ENCODE results near the gene CSRP1. TPM values are rescaled to one million over a fixed set of nuclear protein-coding genes. Genes with fewer than 3 reads are reported as not detected.
"Not testable (repeated sequence)": the region's sequence is repeated elsewhere in the genome, so short reads cannot be mapped to it uniquely, and the experiment has no call there.

CSRP1 gene
- polyA plus RNA-seq (ENCODE audit: insufficient read length): 37.0 TPM

DNA sequence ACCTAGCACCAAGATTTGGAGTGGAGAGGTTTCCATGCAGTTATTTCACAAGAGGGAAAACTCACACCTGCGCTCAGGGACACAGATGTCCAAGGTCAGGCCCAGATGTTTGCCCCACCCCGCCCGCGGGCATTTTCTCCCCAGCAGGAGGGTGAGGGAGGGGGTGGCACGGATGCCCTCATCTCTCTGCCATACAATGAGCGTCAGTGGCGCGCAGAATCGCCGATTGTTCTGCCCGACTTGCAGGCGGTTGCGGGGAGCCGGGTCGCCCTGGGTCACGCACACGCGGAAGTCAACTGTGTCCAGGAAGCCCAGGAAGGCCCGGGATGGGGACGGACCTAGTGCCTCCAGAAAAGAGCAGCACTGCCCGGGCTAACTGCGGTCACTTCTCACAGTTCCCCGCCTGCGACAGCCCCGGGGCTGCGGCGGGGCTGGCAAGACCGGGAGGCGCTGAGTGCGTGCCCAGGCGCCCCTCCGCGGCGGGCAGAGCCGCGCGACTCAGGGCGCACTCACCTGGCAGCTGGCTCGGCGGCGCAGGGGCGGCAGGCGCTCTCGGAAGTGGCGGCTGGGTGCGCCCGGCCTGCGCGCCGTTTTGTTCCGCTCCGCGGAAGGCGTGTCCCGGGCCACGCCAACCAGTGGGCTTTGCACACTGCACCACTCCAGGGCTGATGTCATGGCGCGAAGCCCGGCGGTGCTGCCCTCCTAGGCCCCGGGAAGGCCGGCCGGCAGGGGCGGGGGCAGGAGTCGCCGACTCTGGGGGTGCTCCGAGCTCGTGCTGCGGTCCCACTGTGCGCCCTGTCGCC, at the start of gene CSRP1:
CSRP1 (minus strand) TSS at position 567 of the 803 bp plus-strand sequence. CDS start 10,820 bp downstream, outside the sequence.
- peak; percentile 88 for DNase-seq

DNA sequence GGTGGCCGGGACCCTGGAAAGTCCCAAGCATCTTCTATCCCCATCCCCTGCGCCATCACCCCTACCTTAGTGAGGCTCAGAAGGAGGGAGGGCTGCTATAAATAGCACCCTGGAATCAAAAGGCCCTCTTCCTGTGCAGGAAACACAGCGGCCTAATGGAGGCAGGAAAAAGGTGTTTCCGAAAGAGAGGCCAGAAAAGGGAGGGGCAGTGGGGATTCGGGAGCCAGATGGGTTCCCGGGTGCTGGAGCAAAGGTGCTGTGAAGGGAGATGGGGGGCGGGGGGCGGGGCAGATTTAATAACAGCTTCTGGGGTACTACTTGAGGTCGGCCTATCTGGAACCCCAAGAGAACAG, 48.6 kb upstream of the CSRP1 start:
- no peak for DNase-seq

DNA sequence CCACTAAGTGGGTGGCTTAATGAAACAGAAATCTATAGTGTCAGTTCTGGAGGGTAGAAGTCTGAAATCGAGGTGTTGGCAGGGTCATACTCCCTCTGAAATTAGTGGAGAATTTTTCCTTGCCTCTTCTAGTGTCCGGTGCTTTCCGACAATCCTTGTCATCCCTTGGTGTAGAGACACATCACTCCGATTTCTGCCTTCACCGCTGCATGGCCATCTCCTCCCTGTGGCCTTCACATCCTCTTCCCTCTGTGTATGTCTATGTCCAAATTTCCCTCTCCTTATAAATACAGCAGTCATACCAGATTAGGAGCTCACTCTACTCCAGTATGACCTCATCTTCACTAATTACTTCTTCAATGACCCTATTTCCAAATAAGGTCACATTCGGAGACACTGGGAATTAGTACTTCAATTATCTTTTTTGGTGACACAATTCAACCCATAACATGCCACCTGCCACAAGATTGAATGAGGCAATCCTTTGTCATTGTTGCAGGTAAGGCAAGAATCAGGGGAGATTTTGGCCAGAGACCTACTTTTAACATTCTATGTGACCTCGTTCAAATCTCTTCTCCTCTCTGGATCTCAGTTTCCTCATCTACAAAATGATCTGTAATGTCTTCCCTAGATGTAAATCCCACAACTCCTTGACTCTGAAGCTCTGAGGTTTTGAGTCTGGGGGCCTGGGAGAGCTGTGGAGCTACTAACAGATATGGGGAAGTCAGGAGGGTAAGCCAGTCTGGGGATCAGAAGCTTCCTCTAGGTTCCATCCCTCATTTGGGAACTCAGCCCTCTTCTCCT, 48.1 kb upstream of the CSRP1 start:
- DNase-seq: no peak

DNA sequence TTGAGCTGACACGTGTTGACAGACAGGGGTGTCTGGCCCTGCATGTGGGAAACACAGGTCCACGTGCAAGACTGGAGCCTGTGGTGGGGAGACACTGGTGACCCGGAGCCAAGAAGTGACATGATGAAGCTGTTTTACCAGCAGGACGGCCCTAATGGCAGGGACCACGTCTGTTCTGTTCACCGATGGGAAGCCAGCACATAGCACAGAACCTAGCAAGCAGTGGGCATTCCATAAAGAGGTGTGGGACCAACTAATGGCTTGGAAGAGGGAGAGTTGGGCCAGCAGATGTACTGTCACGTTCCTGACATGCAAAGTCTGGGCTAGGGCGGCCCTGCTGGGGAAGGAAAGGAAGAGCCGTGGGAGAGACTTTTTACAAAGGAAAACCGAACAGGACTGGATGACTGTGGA, 47.3 kb upstream of the CSRP1 start:
- DNase-seq: no peak

DNA sequence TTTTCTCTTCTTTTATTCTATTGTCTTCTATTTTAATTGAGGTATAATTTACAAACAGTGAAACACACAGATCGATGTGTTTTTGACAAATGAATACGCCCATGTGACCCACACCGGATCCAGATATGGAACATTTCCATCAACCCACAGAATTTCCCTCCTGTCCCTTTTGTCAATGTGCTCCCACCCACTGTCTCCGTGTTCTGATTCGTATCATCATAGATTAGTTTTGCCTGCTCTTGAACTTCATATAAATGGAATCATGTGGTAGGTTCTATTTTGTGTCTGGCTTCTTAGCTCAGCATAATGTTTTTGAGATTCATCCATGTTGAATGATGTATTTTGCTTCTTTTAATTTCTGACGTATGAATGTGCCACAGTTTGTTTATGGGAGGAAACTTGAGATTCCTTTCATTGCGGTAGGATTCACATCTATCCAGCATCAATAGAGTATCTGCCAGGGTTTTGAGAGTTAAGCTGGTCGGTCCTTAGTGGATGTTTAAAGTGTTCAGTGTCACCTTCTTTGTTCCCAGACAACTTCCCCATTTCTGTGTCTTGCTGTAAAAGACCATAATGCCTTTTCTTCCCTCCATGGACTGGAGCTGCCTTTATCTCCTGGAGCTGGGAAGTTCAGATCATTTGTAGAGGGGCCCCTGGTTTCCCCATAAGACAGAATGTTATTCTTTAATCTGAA, 46.7 kb upstream of the CSRP1 start:
- DNase-seq: no peak

DNA sequence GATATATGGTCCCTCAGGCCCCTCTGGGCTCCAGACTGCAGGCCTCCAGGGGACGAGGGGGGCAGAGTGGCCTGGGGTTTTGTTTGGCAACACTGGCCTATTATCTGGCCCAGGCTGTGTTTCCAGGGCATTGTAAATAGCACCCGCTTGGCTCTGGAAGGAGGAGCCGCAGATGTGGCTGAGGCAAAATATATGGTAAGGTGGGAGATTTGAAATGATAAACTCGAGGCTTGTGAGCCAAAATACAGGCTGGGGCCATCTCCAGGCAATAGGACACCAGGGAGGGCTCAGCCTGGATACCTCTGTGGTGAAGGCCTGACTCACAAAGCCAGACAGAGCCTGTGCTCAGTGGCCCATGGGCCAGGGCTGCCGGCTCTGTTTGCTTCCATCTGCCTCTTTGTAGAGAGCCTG, 46.0 kb upstream of the CSRP1 start:
- no peak for DNase-seq

DNA sequence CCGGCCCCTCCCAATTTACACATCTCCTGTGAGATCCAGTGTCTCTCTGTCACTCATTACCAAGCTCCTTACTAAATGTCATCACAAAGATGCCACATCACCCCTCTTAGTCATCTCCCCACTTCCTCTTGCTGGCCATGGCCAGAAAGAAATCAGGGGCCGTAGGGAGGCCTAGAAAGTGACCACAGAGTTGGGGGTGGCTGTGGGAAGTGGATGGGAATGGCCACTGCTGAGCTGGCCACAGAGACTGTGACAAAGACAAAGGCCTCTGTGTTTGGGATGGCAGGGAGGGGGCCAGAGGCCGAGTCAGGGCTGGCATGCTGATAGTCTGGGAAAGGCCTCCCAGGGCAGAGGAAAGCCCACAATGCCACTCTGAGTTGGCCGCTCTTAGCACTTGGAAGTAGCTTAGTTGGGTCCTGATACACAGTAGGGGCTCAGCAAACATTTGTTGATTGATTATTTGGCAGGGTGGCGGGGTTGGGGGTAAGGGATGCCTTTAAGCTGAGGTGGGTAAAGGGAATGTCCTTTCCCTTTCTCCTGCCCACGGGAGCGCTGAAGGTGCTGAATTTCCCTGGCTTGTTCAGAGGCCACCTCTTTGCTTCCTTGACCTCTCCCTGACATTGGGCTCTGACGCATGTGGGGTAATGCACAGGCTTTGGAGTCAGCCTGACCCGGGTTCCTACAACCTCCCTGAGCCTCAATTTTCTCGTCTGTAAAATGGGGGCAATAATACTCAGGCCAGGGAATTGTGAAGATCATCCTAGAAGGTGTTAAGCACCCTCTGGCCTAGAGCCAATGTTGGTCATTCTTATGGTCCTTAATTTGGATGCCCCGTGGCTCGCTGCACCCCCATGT, 45.2 kb upstream of the CSRP1 start:
- no peak for DNase-seq

DNA sequence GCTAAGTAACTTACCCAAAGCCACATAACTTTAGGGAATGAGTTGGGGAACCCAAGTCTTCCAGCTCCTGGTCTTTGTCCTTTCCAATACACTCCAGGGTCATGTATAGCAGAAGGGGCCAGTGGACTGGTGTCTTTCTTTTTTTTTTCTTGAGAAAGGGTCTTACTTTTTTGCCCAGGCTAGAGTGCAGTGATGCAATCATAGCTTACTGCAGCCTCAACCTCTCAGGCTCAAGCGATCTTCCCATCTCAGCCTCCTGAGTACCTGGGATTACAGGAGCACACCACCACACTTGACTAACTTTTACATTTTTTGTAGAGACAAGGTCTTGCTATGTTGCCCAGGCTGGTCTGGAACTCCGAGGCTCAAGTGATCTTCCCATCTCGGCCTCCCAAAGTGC, 44.2 kb upstream of the CSRP1 start:
- DNase-seq: no peak

DNA sequence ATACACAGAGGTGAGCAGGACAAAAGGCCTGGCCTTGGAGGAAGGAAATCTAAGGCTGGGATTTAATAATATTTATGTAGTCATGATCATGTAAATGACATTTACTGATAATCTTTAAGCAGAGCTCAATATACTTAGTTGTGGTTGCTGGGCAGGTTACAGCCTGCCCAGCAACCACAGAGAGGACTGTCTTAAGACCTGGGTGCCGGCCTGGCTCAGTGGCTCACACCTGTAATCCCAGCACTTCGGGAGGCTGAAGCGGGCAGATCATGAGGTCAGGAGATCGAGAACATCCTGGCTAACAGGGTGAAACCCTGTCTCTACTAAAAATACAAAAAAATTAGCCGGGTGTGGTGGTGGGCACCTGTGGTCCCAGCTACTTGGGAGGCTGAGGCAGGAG, 42.6 kb upstream of the CSRP1 start:
- DNase-seq: not testable (repeated sequence)

DNA sequence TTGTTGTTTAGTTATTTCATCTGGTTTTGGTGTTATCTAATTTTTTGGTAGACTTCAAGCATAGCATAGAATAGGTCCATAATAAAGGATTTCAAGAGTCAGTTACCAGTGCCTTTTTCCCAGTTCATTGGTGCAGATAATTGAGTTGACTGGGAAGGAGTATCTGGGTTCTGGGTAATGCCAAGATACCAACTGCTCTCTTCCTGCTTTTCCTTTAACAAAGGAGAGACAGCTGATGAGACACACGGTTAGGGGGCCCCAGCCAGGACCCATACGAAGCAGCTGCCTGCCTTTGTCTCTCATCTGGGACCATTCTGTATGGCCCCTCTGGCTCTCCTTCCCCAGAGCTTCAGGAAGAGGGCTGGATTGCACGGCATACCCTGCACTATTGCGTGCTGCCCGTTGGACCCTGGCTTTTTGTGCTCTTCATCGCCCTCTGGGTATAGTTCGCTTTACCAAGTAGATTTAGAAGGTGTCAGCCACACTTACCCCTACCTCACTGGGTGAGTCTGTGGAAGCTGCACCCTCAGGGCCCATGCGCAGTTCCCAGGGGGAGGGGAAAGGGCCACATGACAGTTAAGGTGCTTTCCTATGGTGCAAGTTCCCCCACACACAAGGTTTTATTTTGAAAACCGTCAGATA, 39.0 kb upstream of the CSRP1 start:
- no peak for DNase-seq

DNA sequence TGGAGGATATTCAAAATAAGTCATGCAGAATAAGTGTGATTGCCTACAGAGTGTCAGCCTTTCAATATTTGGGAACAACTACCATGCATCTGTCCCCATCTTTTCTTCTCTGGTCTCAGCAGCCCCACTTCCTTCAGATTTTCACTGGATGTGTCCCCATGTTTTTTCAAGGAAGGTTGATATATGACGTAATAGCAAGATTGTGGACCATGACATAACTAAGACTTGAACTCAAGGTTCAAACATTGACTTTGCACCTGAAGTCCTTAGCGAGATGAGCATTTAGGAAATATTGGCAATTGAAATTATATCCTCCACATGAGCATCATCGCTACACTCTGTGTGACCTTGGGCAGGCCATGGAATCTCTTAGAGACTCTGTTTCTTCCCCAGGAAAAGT, 37.8 kb upstream of the CSRP1 start:
- no peak for DNase-seq

DNA sequence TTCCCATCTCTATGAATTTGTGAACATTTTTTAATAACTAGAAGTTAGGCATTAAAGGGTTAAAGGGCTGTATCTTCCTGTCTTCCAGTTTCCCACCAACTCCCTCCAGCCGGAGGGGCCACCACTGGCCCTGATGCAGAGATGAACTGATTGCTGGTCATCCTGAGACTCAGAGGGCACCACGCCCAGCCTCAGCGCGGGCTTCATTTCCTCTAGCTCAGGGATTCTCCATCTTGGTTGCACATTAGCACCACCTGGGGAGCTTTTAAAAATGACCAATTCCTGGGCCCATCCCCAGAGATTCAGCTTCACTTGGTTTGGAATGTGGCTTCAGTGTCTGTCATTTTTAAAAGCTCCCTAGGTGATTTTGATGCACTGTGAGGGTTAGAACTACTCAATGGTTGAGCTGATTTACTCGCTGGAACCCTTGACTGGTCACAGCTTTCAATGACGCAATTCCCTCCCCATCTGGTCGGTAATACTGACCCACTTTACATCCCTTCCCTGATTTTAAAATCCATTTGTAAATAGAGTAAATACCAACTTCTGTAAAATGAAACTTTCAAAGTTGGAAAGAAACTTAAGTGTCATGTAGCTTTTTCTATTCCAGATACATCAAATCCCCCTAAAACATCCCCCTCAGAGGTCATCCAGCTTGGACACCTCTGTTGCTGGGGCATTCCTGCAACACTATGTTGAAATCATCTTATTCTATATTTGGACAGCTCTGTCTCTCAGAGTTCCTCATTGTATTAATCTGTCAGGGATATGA, 37.1 kb upstream of the CSRP1 start:
- DNase-seq: no peak

DNA sequence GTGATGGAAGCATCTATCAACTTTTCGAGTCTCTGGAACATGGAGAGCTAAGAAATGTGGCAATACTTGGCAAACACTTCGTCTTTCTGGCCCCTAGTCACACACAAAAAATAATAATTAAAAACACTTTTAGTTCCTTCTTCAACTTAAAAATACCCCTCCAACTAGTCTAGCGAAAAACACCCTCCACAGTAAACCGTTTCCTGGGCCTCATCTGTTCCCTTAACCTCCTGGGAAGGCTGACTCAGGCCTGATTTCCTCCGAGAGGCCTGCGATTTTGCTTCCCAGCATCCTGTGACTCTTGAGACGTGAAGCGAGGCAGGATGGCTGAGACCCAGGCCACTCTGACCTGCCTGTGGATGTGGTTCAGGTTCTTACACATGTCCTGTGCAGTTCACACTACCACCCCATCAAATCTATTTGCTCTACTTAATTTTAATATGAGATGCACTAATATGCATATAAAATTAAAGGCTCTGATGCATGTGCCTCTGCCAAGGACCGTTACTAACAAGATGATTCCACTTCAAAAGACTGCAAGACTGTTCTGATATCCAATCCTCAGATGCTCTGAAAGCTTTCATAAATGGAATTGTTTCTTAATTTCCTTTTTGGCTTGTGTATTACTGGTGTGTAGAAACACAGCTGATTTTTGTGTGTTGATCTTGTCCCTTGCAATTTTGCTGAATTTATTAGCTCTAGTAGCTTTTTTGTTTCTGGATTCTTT, 35.5 kb upstream of the CSRP1 start:
- no peak for DNase-seq

DNA sequence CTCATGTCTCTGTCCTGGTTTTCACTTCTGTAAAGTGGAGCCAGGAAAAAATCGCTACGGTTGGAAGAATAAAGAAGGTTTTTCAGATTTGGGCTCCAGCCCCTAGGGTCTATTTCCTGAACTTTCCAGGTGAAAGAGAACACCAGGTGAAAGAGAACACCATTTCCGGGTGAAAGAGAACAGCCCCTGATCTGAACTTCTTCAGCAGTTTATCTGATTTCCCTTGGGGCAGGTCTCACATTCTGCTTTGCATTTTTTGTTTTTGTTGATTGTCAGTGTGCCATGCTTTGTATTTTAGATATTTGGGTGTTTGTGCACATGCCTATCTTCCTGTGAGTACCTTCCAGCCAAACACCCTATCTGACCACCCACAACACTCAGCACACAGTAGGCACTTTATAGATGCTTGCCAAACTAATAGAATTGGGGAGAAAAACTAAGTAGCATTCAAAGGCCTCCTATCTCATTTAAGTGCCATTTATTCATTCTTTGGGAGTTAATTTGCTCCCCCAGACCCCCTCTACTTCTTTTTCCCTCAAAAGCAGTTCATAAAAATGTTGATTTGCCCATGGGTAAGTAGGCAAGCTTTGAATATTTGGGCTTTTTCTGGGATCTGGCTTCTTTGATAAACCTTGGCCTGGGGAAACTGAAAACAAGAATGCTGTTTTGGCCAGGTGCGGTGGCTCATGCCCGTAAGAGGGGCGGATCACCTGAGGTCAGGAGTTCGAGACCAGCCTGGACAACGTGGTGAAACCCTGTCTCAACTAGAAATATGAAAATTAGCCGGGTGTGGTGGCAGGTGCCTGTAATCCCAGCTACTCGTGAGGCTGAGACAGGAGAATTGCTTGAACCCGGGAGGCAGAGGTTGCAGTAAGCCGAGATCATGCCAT, 34.2 kb upstream of the CSRP1 start:
- DNase-seq: no peak

DNA sequence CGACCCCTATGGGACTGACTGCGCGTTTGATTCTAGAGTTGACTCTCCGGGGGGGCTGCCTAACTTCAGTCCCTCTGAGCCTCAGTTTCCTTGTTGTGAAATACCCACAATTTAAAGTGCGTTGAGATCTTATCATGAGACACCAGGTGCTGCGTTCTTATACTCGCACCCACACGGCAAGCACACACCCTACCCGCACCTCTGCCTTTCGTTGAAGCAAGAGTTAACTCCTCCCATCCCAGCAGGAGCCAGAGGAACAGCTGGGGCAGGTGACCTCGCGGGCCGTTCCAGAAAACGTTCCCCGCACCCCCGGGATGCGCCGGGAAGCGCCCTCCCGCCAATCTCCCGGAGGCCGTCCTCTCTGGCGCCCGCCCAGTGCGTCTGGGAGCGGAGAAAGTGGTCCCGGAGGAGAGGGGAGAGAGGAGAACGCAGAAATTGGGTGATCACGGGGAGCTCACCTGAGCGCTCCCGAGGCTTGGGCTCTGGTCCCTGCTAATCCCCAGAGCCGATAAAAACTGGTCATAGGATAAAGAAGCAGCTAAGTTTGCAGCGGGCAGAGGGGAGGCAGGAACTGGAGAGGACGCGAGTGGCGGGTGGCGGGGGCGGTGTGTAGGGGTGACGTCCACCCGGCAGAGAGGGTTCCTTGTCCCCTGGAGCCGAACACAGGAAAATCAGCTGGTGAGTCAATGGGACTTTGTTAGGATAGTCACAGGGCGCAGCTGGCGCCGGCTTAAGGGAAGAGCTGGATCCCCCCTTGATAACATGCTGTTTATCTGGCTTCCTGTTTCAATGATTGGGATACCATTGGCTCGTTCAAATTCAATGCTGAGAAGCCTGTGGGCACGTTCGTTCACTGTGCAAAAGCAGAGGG, 32.9 kb upstream of the CSRP1 start:
- peak; percentile 36 for DNase-seq

DNA sequence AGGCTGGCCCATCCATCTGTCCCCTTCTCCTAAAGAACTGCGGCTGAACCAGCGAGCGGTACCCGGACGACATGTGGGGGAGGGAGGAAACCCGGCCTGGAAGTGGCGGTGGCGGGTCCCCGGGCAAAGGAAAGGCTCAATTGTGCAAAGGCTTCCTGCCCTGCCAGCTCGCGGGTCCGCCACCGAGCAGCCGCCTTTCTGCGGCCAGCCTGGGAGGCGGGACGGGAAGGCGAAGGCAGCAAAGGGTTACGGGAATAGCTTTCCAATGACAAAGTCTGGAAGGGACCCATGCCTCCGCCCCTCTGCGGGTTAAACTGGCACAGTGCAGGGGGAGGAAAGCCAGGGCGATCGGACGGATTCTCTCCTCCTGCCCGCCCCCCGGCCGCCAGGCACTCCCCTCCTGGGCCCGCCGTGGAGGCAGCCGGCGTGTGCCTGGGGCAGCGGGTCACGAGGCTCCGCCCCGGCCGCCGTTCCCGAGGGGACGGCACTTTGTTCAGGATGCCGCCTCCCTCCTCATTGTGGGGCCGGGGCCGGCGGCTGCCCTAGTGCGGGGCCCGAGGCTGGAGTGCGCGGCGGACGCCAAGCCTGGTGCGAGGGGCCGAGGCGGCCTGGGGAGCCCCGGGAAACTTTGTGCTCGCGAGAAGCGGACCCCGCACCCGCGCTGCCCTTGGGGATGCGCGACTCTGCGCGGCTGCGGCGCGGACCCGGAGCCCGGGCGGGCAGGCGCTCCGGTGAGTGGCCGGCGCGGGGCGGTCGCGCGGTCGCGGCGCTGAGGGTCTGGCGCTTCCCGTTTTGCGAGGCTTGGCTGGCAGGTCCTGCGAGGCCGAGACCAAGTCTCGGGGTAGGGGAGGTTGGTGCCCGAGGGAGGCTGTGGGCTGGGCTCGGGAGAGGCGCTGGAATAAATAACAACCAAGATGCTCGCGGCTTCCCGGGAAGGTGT, 32.0 kb upstream of the CSRP1 start, which contains the start of gene NAV1:
NAV1 (plus strand) TSS at position 516 of the 940 bp plus-strand sequence. CDS start 83,758 bp downstream, outside the sequence.
- DNase-seq: peak; percentile 58

Data from hindlimb muscle (tissue), 1 donor.